Measurements from ENCODE around the gene GLI1. TPM values are rescaled to one million over a fixed set of nuclear protein-coding genes. Genes with fewer than 3 reads are reported as not detected.

Gene GLI1
- total RNA-seq, 4 donors from 2014 or later: 0.67 to 2.1 (median 1.3) TPM

GRCh38 chr12:57469296-57470164 lies 9.9 kb downstream of the GLI1 start:
- H3K27ac ChIP-seq: no peak overlapping the region
- peaks cover 0 to 17% (median 2%) of the 10 kb centered on the region in 4 donors for H3K4me1 ChIP-seq
- H3K9me3 ChIP-seq: no peaks in the 10 kb centered on the region
- H3K27me3 ChIP-seq: no peaks in the 10 kb centered on the region
- no peak overlapping the region for H3K4me3 ChIP-seq
- no peak for TF ChIP-seq POLR2A (IDR thresholded peaks at IDR 0.05)
- TF ChIP-seq, protein P1, sequence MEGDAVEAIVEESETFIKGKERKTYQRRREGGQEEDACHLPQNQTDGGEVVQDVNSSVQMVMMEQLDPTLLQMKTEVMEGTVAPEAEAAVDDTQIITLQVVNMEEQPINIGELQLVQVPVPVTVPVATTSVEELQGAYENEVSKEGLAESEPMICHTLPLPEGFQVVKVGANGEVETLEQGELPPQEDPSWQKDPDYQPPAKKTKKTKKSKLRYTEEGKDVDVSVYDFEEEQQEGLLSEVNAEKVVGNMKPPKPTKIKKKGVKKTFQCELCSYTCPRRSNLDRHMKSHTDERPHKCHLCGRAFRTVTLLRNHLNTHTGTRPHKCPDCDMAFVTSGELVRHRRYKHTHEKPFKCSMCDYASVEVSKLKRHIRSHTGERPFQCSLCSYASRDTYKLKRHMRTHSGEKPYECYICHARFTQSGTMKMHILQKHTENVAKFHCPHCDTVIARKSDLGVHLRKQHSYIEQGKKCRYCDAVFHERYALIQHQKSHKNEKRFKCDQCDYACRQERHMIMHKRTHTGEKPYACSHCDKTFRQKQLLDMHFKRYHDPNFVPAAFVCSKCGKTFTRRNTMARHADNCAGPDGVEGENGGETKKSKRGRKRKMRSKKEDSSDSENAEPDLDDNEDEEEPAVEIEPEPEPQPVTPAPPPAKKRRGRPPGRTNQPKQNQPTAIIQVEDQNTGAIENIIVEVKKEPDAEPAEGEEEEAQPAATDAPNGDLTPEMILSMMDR (IDR thresholded peaks at IDR 0.05): no peak
- DNase-seq: no peak
- H3K36me3 ChIP-seq: peaks cover 0 to 8% (median 0%) of the 10 kb centered on the region in 3 donors

DNA sequence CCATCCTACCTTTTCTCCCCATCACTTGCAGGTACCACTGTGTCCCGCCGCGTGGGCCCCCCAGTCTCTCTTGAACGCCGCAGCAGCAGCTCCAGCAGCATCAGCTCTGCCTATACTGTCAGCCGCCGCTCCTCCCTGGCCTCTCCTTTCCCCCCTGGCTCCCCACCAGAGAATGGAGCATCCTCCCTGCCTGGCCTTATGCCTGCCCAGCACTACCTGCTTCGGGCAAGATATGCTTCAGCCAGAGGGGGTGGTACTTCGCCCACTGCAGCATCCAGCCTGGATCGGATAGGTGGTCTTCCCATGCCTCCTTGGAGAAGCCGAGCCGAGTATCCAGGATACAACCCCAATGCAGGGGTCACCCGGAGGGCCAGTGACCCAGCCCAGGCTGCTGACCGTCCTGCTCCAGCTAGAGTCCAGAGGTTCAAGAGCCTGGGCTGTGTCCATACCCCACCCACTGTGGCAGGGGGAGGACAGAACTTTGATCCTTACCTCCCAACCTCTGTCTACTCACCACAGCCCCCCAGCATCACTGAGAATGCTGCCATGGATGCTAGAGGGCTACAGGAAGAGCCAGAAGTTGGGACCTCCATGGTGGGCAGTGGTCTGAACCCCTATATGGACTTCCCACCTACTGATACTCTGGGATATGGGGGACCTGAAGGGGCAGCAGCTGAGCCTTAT lies 10.8 kb downstream of the GLI1 start:
- no peaks in the 10 kb centered on the region for H3K27me3 ChIP-seq
- peaks cover 5 to 24% (median 6%) of the 10 kb centered on the region in 4 donors for H3K4me1 ChIP-seq
- H3K9me3 ChIP-seq: no peaks in the 10 kb centered on the region
- H3K27ac ChIP-seq: peak overlapping the region in 3 of 4 donors; percentile 44 to 70 (median 50)
- no peak overlapping the region for H3K4me3 ChIP-seq
- peaks cover 0 to 9% (median 0%) of the 10 kb centered on the region in 3 donors for H3K36me3 ChIP-seq
- DNase-seq: no peak
- TF ChIP-seq, protein P1 (IDR thresholded peaks at IDR 0.05): no peak
- no peak for TF ChIP-seq POLR2A (IDR thresholded peaks at IDR 0.05)

GRCh38 chr12:57470970-57471656 lies 11.5 kb downstream of the GLI1 start:
- H3K9me3 ChIP-seq: no peaks in the 10 kb centered on the region
- peaks cover 8 to 31% (median 13%) of the 10 kb centered on the region in 4 donors for H3K4me1 ChIP-seq
- no peak for TF ChIP-seq POLR2A (IDR thresholded peaks at IDR 0.05)
- TF ChIP-seq, protein P1 (IDR thresholded peaks at IDR 0.05): no peak
- no peak overlapping the region for H3K4me3 ChIP-seq
- peaks cover 0 to 9% (median 0%) of the 10 kb centered on the region in 3 donors for H3K36me3 ChIP-seq
- peak overlapping the region in 3 of 4 donors; percentile 44 to 70 (median 50) for H3K27ac ChIP-seq
- DNase-seq: peak in 2 of 3 donors; percentile 71 to 77
- H3K27me3 ChIP-seq: peaks cover 0 to 5% of the 10 kb centered on the region in 2 donors

- TF ChIP-seq, protein P1 (IDR thresholded peaks at IDR 0.05): no peak
- TF ChIP-seq POLR2A (IDR thresholded peaks at IDR 0.05): no peak
- no peak overlapping the region for H3K4me3 ChIP-seq
- H3K4me1 ChIP-seq: peaks cover 8 to 36% (median 16%) of the 10 kb centered on the region in 4 donors
- H3K27ac ChIP-seq: peak overlapping the region in 1 of 4 donors; percentile 70
- H3K27me3 ChIP-seq: peaks cover 0 to 11% of the 10 kb centered on the region in 2 donors
- no peaks in the 10 kb centered on the region for H3K9me3 ChIP-seq
- DNase-seq: no peak
- H3K36me3 ChIP-seq: peaks cover 0 to 9% (median 0%) of the 10 kb centered on the region in 3 donors
These were observed 12.1 kb downstream of the GLI1 start for GRCh38 chr12:57471661-57472060.

- DNase-seq: no peak
- Histone ChIP-seq H3K4me3 (no peak overlapping the region), H3K27ac (no peak overlapping the region), H3K4me1 (peaks cover 8 to 36% (median 16%) of the 10 kb centered on the region in 4 donors), H3K27me3 (peaks cover 0 to 11% of the 10 kb centered on the region in 2 donors), H3K36me3 (peaks cover 0 to 9% (median 0%) of the 10 kb centered on the region in 3 donors), H3K9me3 (no peaks in the 10 kb centered on the region)
- TF ChIP-seq, protein P1 (IDR thresholded peaks at IDR 0.05): no peak
- TF ChIP-seq POLR2A (IDR thresholded peaks at IDR 0.05): no peak
These were observed 12.8 kb downstream of the GLI1 start for GRCh38 chr12:57472391-57472790.

Data from Peyer's patch (tissue), 4 donors.